CD1c-positive myeloid dendritic cell (primary cell): ENCODE results near the gene KIAA1328.

Source experiments
- DNase-seq: peaks from one replicate; pipeline ENCODE4 v3.0.0-alpha.2; 2016; ENCODE audit errors: extremely low spot score

Gene KIAA1328

DNA sequence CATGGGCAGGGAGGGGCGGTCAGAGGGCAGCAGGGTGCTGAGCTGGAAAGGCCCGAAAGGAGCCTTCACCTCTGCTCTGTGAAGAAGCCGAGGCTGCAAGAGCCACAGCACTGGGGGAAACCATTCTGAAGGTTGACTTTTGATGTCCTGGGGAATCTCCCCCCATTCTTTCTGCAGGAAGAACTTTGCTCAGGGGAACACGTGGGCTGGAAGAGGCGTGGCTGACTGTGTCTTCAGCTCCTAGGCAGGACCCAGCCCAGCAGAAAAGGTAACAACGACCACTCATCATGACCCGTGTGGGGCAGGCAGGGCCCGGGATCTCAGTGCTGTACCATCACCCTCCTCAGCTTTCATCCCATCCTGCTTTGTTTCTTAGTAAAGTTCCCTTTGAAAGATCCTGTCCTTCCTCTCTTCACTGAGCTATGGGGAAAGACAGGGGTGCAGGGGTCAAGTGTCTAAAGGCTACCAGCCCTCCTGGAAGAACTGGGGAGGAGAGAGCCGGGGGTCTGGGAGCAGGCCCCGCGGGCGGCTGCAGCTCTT is 424.0 kb downstream of the KIAA1328 start:
- DNase-seq = no peak

DNA sequence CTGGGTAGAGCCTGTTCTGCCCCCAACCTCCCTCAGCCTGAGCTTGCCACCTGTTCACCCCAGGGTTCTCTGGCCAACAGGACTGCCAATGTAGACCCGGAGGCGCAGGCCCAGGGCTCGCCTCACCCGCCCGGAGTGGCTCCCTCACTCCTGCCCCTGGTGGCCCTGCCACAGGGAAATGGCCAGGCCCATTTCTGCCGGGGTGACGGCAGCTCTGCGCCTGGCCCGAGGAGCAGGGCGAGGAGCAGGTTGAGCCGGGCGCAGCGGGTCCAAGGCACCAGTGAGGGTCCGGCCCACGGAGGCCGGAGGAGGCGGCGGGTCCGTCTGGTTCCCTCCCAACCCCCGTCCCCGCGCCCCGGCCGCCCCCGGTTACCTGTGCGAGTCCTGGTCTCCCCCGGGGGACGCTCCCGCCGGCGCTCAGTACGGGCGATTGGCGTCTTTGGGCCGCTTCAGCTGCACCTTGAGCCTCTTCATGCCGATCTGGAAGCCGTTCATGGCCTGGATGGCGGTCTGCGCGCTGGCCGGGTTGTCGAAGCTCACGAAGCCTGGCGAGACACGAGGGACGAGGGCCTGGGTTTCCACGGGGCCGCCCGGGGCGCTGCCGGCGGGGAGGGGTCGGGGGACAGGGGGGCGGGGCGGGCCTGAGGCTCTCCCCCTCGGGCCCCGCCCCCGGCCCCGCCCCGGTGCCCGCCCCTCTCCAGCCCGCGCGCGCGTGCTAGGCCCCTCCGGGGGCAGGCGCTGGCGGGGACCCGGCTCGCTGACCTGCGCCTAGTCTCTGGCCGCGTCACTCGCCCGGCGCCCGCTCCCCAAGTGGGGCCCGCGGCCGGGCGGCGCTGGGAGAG is 424.7 kb downstream of the KIAA1328 start:
- DNase-seq = no peak

DNA sequence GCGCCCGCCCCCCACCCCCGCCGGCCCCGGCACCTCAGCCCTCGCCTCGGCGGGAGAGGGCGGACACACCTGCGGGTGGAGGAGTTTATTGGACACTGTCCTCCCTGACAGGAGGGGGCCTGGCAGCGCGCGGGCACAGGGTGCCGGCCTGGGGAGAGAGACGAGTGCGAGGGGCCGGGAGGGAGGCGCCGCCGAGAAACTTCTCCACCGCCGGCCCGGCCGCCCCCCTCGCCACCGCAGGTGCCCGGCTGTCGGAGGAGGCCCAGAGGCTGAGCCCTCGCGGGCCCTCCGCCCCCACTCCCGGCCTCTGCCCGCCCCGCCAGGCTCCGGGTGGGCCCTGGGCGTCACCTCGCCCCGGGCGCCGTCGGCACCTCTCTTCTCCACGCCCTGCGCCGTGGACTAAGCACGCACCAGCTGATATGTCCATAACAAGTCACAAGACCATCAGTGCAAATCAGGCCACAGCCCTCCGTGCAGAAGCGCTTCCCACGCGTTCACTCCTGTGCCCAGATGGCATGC is 425.4 kb downstream of the KIAA1328 start:
- DNase-seq = no peak

DNA sequence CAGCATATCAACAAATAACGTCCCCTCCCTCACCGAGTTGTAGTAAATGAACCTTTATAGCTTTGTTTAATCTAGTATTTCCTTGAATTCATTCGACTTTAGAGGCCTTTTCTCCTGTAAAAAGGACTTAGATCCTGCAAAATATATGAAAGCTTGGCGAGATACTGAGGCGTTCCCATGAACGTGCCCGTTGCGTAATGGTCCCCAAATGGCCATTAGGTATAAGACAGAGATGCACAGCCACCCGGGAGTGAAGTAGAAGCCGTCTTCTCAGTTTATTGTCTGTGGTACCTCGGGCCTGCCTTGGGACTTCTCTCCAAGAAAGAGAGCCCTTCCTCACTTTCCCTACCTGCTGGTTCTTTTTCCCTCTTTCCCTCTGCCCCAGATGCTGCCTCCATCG is 426.0 kb downstream of the KIAA1328 start:
- no peak for DNase-seq

DNA sequence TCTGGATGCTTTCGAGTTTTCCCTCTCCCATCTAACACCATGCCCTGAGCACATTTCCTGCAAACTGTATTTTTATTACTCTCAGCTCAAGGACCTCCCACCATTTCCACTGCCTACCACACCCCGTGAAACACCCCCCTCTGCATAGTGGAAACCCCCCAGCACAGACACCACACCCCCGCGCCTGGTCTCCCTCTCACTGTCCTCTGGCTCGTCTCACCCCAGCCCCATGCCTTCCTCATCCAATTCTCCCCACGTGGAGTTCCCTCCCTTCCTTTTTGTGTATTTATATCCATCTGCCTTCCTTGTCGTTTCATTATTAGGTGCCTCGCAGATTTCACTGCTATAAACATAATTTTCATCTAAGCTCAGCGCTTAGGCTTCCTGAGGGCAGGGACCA is 429.2 kb downstream of the KIAA1328 start:
- no peak for DNase-seq

DNA sequence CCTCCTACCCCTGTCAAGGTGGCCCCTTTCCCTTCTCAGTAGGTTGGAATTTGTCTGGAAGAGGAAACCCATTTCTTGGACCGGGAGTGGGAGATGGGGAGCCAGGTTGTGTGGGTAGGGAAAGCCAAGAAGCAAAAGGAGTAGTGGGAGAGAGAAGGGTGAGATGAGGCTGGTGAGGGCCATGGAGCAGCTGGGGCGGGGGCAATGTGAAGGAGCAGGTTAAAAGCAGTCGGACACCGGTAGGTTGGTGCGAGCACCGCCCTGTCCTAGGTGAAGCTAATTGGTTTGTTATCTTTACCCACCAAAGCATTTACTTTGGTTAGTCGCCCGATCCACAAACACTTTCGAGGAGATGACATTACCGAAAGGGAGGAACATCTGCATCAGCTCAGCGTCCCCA is 429.9 kb downstream of the KIAA1328 start:
- DNase-seq = no peak

DNA sequence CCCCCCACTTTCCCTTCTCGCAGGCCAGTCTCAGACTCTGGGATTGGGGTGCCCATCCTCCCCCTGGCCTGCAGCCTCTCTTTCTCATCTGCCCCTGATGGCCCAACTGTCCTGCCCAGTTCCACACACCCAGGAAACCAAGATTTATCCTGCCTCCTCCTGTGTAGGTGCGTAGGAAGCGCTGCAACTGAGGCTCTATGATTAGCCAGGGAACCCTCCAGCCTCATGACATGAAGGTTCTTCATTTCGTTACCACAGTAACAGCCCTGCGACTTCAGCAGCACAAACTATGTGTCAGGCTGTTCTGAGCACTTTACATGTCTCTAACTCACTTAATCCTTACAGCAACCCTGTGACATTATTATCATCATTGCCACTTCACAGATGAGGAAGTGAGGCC is 430.8 kb downstream of the KIAA1328 start:
- no peak for DNase-seq

DNA sequence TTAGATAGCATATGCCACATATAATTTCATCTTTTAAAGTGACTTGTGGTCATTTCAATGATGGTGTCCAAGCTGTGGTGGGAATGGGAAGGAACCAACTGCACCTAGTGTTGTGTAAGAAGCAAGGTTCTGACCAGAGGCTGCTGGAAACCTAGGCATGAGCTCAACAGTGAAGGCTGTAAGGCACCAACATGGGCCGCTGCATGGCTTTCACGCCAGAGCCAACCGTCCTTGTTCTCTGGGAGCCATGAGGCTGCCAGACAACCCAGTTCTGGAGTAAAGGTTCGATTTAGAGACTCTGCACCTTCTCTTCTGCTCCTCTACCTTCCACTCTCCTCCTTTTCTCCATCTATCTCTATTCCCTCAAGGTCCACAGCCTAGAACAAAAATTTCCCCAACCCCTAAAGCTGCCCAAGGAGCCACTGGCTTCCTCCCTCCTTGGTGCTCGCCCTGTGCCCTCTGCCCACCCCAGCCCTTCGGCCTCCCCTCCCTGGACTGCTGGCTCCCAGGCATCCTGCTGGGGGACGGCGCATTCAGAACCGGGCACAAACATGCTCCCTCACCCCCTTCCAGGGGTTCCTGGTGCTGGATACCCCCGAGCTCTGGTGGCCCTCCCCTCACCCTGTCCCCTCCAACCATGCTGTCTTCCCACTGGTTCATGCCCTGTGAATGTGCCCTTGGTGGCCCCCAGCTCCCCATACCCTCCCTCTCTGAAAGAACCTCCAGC is 431.6 kb downstream of the KIAA1328 start:
- no peak for DNase-seq

DNA sequence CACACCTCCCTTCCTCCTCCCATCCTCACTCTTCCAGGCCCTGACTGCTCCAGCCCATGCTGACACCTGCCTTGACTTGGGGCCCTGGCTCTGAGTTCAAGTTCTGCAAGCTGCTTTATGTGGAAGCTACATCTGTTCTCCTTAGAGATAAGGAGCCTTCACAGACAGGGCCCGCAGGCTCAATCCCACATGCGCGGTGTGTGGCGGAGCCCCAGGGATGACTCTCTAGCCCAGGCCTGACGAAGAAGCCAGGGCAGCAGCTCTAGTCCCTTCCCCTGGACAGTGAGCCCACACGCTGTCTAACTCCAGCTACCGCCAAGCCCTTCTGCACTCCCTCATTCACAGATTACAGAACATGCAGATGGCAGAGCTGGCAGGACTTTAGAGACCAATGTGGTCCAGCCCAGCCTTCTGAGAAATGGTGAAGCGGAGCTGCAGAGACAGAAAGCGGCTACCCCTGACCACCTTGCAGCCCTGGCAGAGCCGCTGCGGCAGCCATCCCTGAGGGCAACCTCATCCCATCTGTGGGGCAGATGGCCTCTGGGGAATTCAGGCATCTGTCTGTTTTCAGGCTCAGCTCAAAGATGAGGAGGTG is 432.4 kb downstream of the KIAA1328 start:
- no peak for DNase-seq

DNA sequence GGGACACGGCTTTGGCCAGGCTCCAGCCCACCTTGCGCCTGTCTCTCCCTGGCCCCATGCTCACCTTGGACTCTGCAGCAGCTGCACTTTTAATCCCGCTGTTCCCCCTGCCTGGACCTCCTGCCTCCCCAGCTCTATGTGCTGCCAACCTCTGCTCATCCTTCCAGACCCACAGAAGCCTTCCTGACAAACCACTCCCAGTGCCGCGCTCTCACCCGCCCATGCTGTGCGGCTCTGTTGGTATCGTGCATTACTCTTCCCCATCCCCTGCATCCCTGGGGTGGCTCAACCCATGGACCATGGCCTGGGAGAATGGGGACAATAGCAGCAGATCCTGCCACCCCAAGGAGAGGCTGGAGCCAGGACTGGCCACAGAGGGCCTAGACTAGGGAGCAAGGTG is 433.1 kb downstream of the KIAA1328 start:
- no peak for DNase-seq

DNA sequence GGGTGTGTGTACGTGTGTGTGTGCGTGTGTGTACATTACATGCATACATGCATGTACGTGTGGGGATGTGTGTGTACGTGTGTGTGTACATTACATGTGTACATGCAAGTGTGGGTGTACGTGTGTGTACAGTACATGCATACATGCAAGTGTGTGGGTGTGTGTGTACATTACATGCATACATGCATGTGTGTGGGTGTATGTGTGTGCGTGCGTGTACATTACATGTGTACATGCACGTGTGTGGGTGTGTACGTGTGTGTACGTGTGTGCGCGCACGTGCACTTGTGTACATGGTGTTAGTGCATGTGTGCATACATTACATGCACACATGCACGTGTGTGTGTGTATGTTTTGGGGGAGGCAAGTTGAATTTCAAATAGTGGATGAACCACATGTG is 436.0 kb downstream of the KIAA1328 start:
- no peak for DNase-seq

DNA sequence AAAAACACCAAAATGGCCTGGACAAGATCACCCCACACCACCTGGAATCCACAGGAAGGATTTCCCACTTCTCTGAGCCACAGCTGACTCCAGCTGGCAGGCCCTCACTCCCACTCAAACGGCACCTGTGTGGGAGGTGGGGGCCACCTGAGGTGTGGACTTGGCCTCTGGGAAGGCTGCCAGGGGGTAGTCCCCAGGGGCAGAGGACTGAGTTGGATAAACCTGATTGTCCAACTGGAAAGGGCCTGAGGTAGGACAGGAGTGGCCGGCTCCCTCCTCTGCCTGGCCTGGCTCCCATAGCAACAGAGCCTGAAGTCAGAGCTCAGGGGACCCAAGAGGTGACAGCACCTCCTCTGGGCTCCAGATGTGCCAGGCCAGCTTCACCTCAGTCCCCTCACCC is 436.5 kb downstream of the KIAA1328 start:
- no peak for DNase-seq

DNA sequence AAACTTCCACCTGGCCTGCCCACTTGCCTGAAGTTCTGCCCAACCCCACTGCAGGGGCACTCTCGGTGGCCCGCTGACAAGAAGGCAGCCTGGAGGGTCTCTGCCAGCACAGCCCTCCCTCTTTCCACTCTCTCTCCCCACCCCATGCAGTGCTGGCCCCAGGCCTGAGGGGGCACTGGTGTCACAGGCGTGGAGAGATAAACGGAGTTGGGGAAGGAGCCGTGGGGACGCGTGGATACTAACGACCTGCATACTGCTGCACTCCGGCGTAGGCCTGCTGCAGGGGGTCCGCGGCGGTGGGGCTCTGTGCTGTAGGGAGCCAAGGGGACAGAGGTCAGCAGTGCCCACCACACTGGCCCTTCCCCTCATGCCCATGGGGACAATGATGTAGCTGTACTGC is 437.4 kb downstream of the KIAA1328 start:
- no peak for DNase-seq

DNA sequence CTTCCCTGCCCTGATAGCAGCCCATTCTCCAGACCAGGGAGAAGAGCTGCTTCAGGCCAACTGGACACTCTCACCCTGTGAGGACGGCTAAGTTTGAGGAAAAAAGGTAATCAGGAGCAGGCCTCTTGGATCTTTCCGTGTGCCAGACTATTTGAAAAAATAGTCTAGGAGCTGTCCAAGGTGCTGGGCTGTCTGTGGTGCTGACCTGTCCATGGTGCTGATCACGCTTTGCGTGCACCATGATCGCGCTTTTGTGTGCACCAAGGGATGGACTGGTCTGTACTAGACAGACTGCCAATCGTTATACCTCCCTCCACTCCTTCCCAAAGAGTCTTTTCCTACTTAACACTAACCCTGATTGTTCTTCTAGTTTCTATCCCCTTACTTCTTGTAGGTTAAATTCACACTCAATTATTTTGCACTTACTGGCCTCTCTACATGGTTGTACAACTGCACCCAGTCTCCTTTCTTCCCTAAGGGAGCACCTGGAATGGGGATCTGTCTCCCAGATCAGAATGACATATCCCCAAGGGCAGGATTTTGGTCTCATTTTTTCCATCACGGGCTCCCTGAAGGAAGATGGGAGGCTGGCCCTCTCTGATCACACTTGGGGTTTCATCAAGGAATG is 441.2 kb downstream of the KIAA1328 start:
- DNase-seq = peak; percentile 40

DNA sequence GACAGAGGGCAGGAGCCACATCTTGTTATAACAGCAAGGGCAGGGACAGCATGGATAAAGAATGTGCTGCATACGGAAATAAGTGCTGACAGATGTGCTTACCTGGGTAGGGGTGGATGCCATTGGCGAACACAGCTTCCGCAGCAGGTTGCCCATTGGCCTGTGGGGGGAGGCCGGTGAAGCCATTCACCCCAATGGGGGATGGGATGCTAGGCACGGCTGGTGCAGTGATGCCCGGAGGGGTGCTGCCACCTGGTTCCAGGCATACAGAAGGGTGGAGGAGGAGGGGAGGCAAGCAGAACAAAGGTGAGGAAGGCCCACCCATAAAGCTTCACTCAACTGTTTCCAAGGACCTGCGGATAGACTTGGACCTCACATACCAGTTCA is 441.7 kb downstream of the KIAA1328 start:
- no peak for DNase-seq

DNA sequence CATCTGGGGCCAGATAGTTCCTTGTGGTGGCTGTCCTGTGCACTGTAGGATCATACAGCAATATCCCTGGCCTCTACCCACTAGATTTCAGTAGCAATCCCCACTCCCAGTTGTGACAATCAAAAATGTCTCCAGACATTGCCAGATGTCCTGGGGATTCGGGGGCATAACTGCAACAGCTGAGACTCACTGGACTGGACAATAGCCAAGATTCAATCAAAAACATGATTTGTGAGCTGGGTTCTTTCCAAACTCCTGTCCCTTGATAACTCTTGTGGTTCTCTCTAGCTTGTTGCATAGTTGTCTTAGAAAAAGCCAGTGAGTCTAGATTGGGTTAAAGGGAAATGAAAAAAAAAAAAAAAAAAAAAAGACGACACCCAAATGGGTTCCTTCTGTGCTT is 443.3 kb downstream of the KIAA1328 start:
- no peak for DNase-seq

DNA sequence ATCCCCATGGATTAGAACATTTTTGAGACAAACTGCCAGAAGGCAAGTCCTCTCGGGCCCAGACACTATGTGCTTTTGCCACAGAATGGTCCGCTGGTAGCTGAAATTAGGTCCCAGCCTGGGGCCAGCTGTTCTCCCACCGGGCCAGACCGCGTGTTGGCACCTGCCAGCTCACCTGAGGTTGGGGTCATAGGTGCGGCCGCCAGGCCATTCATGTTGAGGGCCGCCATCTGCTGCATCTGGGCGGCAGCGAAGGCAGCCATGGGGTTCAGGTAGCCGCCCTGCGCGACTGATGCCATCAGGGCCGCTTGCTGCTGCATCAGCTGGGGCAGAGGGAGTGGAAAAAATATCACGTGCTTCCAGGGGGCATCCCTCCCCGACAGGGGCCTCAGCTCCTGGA is 443.9 kb downstream of the KIAA1328 start:
- DNase-seq = no peak

DNA sequence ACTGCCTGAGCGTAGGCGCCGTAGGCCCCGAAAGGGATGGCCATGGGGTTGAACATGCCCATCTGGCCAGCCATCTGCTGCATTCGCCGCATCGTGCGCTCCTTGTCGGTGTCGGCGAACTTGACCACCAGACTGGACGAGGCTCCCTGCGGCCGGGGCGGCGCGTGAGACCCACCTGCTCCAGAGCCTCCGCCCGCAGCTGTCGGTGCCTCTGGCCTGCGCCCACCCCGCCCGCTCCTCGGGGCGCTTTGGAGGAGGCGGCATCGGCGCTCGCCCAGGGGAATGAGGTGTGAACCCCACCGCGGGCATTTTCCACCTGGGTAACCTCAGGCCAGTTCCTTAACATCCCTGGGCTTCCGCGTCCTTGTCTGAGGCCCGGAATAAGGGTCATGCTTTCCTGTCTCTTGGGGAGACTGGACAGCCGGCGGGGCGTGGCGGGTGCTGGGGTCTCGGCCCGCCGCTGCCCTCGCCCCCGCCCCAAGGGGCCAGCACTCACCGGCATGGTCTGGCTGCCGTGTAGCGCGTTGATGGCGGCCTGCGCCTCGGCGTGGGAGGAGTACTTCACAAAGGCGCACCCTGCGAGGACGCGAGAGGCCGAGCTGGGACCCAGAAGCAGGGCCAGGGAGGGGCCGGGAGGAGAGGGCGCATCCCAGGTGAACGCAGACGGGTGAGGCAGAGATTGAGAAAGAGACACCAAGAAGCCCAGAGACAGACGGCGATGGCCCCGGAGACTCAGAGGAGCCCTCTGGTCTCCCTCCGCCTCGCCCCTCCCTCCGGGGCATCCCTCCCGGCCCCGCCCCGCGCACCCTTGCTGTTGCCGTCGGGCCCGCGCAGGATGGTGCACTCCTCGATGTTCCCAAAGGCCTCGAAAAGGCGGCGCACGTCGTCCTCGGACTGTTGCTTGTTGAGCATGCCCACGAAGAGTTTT is 445.6 kb downstream of the KIAA1328 start:
- no peak for DNase-seq

DNA sequence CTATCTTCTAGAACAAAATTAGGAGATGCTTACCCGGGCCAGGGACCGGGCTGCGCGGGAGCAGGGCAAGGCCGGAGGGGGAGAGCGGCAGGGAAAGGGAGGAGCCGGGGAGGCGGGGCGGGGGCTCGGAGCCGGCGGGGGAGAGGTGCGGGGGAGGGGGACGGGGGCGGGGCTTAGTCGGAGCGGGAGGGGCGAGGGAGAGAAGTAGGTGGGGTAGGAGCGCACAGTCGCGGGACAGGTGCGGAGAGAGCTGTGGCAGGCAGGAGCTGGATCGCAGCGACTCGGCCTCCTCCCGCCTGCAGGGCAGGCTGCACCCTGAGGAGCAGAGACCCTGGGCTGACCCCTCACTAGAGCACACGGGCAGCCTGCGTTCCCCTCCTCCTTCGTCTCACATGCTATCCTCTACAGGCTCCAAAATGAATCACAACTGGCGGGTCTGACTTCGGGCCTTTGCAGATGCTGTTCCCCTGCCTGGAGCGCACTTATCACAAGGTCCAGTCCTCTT is 446.4 kb downstream of the KIAA1328 start:
- no peak for DNase-seq

DNA sequence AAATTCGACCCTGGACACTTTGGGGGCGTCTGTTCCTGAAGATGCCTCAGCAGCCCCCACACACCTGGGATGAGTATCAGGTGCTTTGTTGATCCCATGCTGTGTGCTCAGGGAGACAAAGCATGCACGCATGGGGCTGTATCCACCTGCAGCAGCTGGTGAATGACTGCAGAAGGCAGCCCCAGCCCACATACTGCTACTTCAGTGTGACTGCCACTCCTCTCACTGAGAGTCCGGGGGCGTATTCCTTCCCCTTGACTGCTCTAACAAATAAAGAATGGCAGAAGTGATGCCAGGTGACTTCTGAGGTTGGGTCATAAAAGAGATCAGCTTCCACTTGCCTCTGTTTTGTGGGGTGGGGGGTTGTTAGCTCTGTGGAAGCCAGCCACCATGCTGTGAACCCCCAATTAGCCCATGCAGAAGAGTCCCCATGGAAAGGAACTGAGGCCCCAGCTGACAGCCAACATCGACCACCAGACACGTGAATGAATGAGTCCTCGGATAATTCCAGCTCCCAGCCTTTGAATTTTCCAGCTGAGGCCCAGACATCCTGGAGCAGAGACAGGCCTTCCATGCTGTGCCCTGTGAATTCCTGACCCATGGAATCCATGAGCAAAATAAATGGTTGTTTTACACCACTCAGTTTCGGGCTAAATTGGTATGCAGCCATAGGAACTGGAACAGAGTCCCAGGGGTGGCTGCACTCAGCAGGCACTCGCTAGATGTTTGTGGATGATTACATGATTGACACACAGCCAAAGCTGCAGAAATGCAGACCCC is 447.4 kb downstream of the KIAA1328 start:
- DNase-seq = no peak
